Fibroblast of mammary gland (primary cell): ENCODE results near the gene PHF23.

Source experiments
- DNase-seq: peaks from one replicate; pipeline ENCODE4 v3.0.0-alpha.2; 2010; ENCODE audit warnings: low read depth
- H3K4me3 ChIP-seq: 2 replicates; pipeline ENCODE4 v1.5.1; 2011; ENCODE audit warnings: low read depth, mild to moderate bottlenecking, low read length, moderate library complexity; ENCODE audit not compliant: control insufficient read depth
- CTCF ChIP-seq: conservative IDR thresholded peaks from 2 replicates; pipeline ENCODE4 v1.5.1; 2011; ENCODE audit warnings: low read depth, low read length, inconsistent platforms; ENCODE audit not compliant: control insufficient read depth, insufficient read depth

The PHF23 gene

GRCh38 chr17:7241783-7242716, 2.8 kb upstream of the PHF23 start, which contains the start of gene GABARAP:
Gene GABARAP (minus strand): TSS chr17:7242449. CDS start chr17:7242330, 119 bp downstream.
- no peak for TF ChIP-seq CTCF
- peak within 1 kb of the TSS; percentile 74 for H3K4me3 ChIP-seq
- DNase-seq: peak; percentile 90

GRCh38 chr17:7241090-7241733, 2.0 kb upstream of the PHF23 start:
- TF ChIP-seq CTCF: no peak
- H3K4me3 ChIP-seq: peak overlapping the region; percentile 74
- DNase-seq: no peak

GRCh38 chr17:7240375-7240774, 1.1 kb upstream of the PHF23 start:
- peak overlapping the region; percentile 74 for H3K4me3 ChIP-seq
- DNase-seq: no peak
- no peak for TF ChIP-seq CTCF

- H3K4me3 ChIP-seq: peak overlapping the region; percentile 97
- TF ChIP-seq CTCF: no peak
- DNase-seq: no peak
Observed at GRCh38 chr17:7238420-7239090, 702 bp downstream of the PHF23 start.

- peak; percentile 56 for DNase-seq
Observed at GRCh38 chr17:7237761-7238419, 1.4 kb downstream of the PHF23 start.

More at GRCh38 chr17:7237761-7238419, 1.4 kb downstream of the PHF23 start:
- no peak for TF ChIP-seq CTCF
- H3K4me3 ChIP-seq: peak overlapping the region; percentile 97
